Measurements from ENCODE around the gene LRRC37B.

DNA sequence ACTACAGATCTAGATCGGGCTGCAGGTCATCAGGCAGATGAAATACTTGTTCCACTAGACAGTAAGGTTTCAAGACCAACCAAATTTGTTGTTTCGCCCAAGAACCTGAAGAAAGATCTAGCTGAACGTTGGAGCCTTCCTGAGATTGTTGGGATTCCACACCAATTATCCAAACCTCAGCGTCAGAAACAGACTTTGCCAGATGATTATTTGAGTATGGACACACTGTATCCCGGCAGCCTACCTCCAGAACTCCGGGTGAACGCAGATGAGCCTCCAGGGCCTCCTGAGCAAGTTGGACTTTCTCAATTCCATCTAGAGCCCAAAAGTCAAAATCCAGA is 14.4 kb downstream of the LRRC37B start:
- TF ChIP-seq CTCF (IDR thresholded peaks at IDR 0.05) (no peak), POLR2A (IDR thresholded peaks at IDR 0.05) (no peak), EP300 (IDR thresholded peaks at IDR 0.05) (no peak), POLR2AphosphoS5 (IDR thresholded peaks at IDR 0.05) (no peak)

All from gastroesophageal sphincter (tissue), 3 donors.